Motor neuron (in vitro differentiated cells): Measurements from ENCODE around the gene AUTS2. TPM values are rescaled to one million over a fixed set of nuclear protein-coding genes. Genes with fewer than 3 reads are reported as not detected.
A peak's percentile ranks its signal among the peaks of the same experiment; 100 is the strongest.

Experiments used
- ATAC-seq, 8 experiments: fragments of 200-7000 bp; cut with Tn5 transposase; replicated peaks in 6 of 8; 2 replicates each; pipeline ENCODE4 v1.8.0; 2021; ENCODE audit warnings: mild to moderate bottlenecking in 8 of 8, moderate library complexity in 8 of 8
- H3K27ac ChIP-seq, 2 donors: fragments of 250-450 bp; sonication (Bioruptor Pico); 2 replicates each; pipeline ENCODE4 v1.9.0; 2021; ENCODE audit warnings: antibody characterized with exemption in 2 of 2, mild to moderate bottlenecking in 2 of 2, moderate library complexity in 1 of 2
- H3K4me1 ChIP-seq, 2 donors: fragments of 250-450 bp; sonication (Bioruptor Pico); replicated peaks in 1 of 2; 2 replicates each; pipeline ENCODE4 v1.6.1; 2021; ENCODE audit warnings: antibody characterized with exemption in 2 of 2, mild to moderate bottlenecking in 2 of 2, moderate library complexity in 1 of 2
- H3K4me3 ChIP-seq, 5 donors: fragments of 250-450 bp; sonication (Bioruptor Pico); 2 replicates each; pipeline ENCODE4 v1.9.0; 2021; ENCODE audit warnings: antibody characterized with exemption in 5 of 5, mild to moderate bottlenecking in 5 of 5, moderate library complexity in 4 of 5
- WGBS, 10 experiments: fragments of 450-650 bp; shearing (Covaris generic); methylation state at CpG; one replicate each; pipeline ENCODE4 v1.0.0; 2022; 5-methylcytosine and 5-hydroxymethylcytosine counted together
- in situ Hi-C, 9 experiments: fragments of 400-800 bp; cut with MboI; loops; one replicate each; pipeline ENCODE4 v1.15.0; 2021; ENCODE audit warnings: low sequenced_read_pairs in 9 of 9, low pct_unique_long_range_greater_than_20kb in 2 of 9; ENCODE audit not compliant: unreplicated experiment in 9 of 9
- total RNA-seq, 8 experiments: library from RNA; unstranded; fragments of 300-600 nt; gene quantifications; 2 replicates each; pipeline versions ENCODE4 v1.2.3 to v1.2.4, GENCODE V29; 2022

AUTS2 gene
- total RNA-seq, 8 experiments from 2014 or later: 0.49 to 68.6 (median 32.2) TPM

GRCh38 chr7:69691734-69692133 is 93.5 kb downstream of the AUTS2 start:
- Histone ChIP-seq H3K4me3 (no peak overlapping the region), H3K4me1 (peaks cover 27 to 33% of the 10 kb centered on the region in 2 donors), H3K27ac (no peak overlapping the region)
- in situ Hi-C loops: no loop called here
- WGBS, 10 experiments: 0 to 92% (median 87%) methylated on average over 1 to 4 of the region's 4 CpGs; no CpG with 5 or more reads in 5 of the 10 experiments
- ATAC-seq: no peak

- Histone ChIP-seq H3K4me3 (no peak overlapping the region), H3K27ac (no peak overlapping the region), H3K4me1 (peaks cover 35 to 36% of the 10 kb centered on the region in 2 donors)
- ATAC-seq: no peak
- in situ Hi-C loops: no loop called here
- 43 to 100% (median 71%) methylated on average over 1 to 3 of the region's 3 CpGs; no CpG with 5 or more reads in 3 of the 10 experiments for WGBS, 10 experiments
Measured at GRCh38 chr7:69692611-69693010, 94.3 kb downstream of the AUTS2 start.

GRCh38 chr7:69693042-69693441 is 94.8 kb downstream of the AUTS2 start:
- Histone ChIP-seq H3K27ac (no peak overlapping the region), H3K4me3 (no peak overlapping the region), H3K4me1 (peaks cover 34 to 35% of the 10 kb centered on the region in 2 donors)
- WGBS, 10 experiments: 86 to 100% (median 100%) methylated on average over 1 of the region's 1 CpG; no CpG with 5 or more reads in 3 of the 10 experiments
- in situ Hi-C loops: no loop called here
- ATAC-seq: no peak

GRCh38 chr7:69696054-69696591 is 97.8 kb downstream of the AUTS2 start:
- Histone ChIP-seq H3K27ac (no peak overlapping the region), H3K4me1 (peaks cover 27 to 34% of the 10 kb centered on the region in 2 donors), H3K4me3 (no peak overlapping the region)
- in situ Hi-C loops: no loop called here
- peak in 2 of 8 experiments; percentile 20 to 33 for ATAC-seq
- WGBS, 10 experiments: 11 to 67% (median 57%) methylated on average over 2 to 7 of the region's 7 CpGs; no CpG with 5 or more reads in 2 of the 10 experiments

- Histone ChIP-seq H3K4me3 (no peak overlapping the region), H3K27ac (no peak overlapping the region), H3K4me1 (peaks cover 35 to 42% of the 10 kb centered on the region in 2 donors)
- in situ Hi-C loops: no loop called here
- WGBS, 10 experiments: 0 to 86% (median 48%) methylated on average over 2 to 5 of the region's 5 CpGs
- ATAC-seq: peak in 5 of 8 experiments; percentile 22 to 89 (median 73)
Measured at GRCh38 chr7:69696686-69697685, 98.7 kb downstream of the AUTS2 start.

- in situ Hi-C loops: no loop called here
- H3K27ac ChIP-seq: no peak overlapping the region
- 43 to 100% (median 98%) methylated on average over 1 to 5 of the region's 5 CpGs for WGBS, 10 experiments
Measured at GRCh38 chr7:69698109-69698825, 100.0 kb downstream of the AUTS2 start.

GRCh38 chr7:69699931-69700330 is 101.7 kb downstream of the AUTS2 start:
- 0 to 100% (median 52%) methylated on average over 1 to 2 of the region's 2 CpGs; no CpG with 5 or more reads in 3 of the 10 experiments for WGBS, 10 experiments
- ATAC-seq: peak in 3 of 8 experiments; percentile 54 to 80 (median 66)
- Histone ChIP-seq H3K4me3 (no peak overlapping the region), H3K27ac (no peak overlapping the region), H3K4me1 (peaks cover 55 to 64% of the 10 kb centered on the region in 2 donors)
- in situ Hi-C loops: no loop called here

More at GRCh38 chr7:69698109-69698825, 100.0 kb downstream of the AUTS2 start:
- no peak overlapping the region for H3K4me3 ChIP-seq
- no peak for ATAC-seq
- peaks cover 45 to 55% of the 10 kb centered on the region in 2 donors for H3K4me1 ChIP-seq

- Histone ChIP-seq H3K4me1 (peaks cover 55 to 64% of the 10 kb centered on the region in 2 donors), H3K27ac (no peak overlapping the region), H3K4me3 (no peak overlapping the region)
- in situ Hi-C loops: no loop called here
- 36 to 100% (median 72%) methylated on average over 1 to 3 of the region's 3 CpGs for WGBS, 10 experiments
- ATAC-seq: peak in 1 of 8 experiments; percentile 3
Measured at GRCh38 chr7:69700331-69700730, 102.1 kb downstream of the AUTS2 start.

- no peak overlapping the region for H3K27ac ChIP-seq
- in situ Hi-C loops: no loop called here
- no peak overlapping the region for H3K4me3 ChIP-seq
- WGBS, 10 experiments: 40 to 100% (median 85%) methylated on average over 1 to 5 of the region's 5 CpGs; no CpG with 5 or more reads in 2 of the 10 experiments
- H3K4me1 ChIP-seq: peaks cover 51 to 58% of the 10 kb centered on the region in 2 donors
- ATAC-seq: peak in 2 of 8 experiments; percentile 26 to 57
Measured at GRCh38 chr7:69701288-69701687, 103.0 kb downstream of the AUTS2 start.

- peaks cover 48 to 51% of the 10 kb centered on the region in 2 donors for H3K4me1 ChIP-seq
- no peak for ATAC-seq
- no peak overlapping the region for H3K4me3 ChIP-seq
- WGBS, 10 experiments: 50 to 100% (median 92%) methylated on average over 1 of the region's 1 CpG; no CpG with 5 or more reads in 6 of the 10 experiments
- in situ Hi-C loops: no loop called here
- no peak overlapping the region for H3K27ac ChIP-seq
Measured at GRCh38 chr7:69702357-69702756, 104.1 kb downstream of the AUTS2 start.

- in situ Hi-C loops: no loop called here
- Histone ChIP-seq H3K27ac (no peak overlapping the region), H3K4me3 (no peak overlapping the region), H3K4me1 (peaks cover 41 to 46% of the 10 kb centered on the region in 2 donors)
- peak in 2 of 8 experiments; percentile 22 to 47 for ATAC-seq
- WGBS, 10 experiments: 0 to 63% (median 24%) methylated on average over 1 to 2 of the region's 2 CpGs; no CpG with 5 or more reads in 6 of the 10 experiments
Measured at GRCh38 chr7:69703099-69703498, 104.8 kb downstream of the AUTS2 start.

- no peak for ATAC-seq
- H3K4me3 ChIP-seq: no peak overlapping the region
- WGBS, 10 experiments: 67 to 100% (median 77%) methylated on average over 1 to 2 of the region's 2 CpGs; no CpG with 5 or more reads in 6 of the 10 experiments
- H3K4me1 ChIP-seq: peaks cover 59 to 60% of the 10 kb centered on the region in 2 donors
- no peak overlapping the region for H3K27ac ChIP-seq
- in situ Hi-C loops: no loop called here
Measured at GRCh38 chr7:69706070-69706469, 107.8 kb downstream of the AUTS2 start.
